ENCODE results near the gene FPR3. TPM values are rescaled to one million over a fixed set of nuclear protein-coding genes. Genes with fewer than 3 reads are reported as not detected.

FPR3 gene
- total and polyA plus RNA-seq, 9 of the 15 experiments (the other 6 are each of a cell fraction or from before 2014, with no cell fraction given) = 0.08 to 0.51 (median 0.22) TPM; not detected in 1

DNA sequence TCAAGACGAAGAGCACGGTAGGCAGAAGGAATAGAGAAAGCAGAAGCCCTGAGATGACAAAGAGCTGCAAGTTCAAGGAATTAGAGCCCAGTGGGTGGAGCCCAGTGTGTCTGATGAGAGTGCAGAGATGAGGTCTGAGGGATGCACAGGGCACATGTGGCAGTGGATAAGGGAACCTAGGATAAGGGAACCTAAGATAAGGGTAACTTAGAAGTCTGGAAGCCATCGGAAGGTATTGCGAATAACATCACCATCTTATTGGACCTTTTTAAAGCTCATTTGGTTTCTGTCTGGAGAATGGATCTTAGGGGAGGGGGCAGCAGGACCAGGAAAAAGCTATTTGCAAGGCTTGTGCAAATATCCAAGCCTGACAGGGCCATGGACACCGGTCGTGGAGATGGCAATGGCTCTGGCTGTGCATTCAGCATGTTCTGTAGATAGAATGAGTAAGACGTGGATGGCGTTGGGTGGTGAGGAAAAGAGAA, 1.3 kb downstream of the FPR3 start (continued):
- TF ChIP-seq FOXJ3 (CRISPR knock-in tag; IDR thresholded peaks at IDR 0.05) = no peak
- peak; percentile 54 for TF ChIP-seq L3MBTL2 (IDR thresholded peaks at IDR 0.05)
- no peak for TF ChIP-seq KAT2B (IDR thresholded peaks at IDR 0.05; ENCODE audit: low read depth, low read length)
- TF ChIP-seq, protein P1, sequence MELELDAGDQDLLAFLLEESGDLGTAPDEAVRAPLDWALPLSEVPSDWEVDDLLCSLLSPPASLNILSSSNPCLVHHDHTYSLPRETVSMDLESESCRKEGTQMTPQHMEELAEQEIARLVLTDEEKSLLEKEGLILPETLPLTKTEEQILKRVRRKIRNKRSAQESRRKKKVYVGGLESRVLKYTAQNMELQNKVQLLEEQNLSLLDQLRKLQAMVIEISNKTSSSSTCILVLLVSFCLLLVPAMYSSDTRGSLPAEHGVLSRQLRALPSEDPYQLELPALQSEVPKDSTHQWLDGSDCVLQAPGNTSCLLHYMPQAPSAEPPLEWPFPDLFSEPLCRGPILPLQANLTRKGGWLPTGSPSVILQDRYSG (tag; conservative IDR thresholded peaks at IDR 0.05; ENCODE audit: low read depth) = no peak
- peak; percentile 69; the same call in 1 of the 2 replicates for TF ChIP-seq MECOM (CRISPR knock-in tag; IDR thresholded peaks at IDR 0.05)
- TF ChIP-seq ZNF644 (tag; IDR thresholded peaks at IDR 0.05; ENCODE audit: low read depth) = no peak
- peak; percentile 88 for TF ChIP-seq MYC (IDR thresholded peaks at IDR 0.05; ENCODE audit: low read depth, low read length)
- peak; percentile 67; the same call in 1 of the 2 replicates for TF ChIP-seq MYC (CRISPR knock-in tag; IDR thresholded peaks at IDR 0.05; ENCODE audit: borderline replicate concordance, low read depth)
- TF ChIP-seq KLF1 (tag; IDR thresholded peaks at IDR 0.05) = no peak
- no peak for TF ChIP-seq FOXA3 (CRISPR knock-in tag; conservative IDR thresholded peaks at IDR 0.05 in 1 of 2, IDR thresholded peaks at IDR 0.05 in 1 of 2)
- TF ChIP-seq, protein P2, sequence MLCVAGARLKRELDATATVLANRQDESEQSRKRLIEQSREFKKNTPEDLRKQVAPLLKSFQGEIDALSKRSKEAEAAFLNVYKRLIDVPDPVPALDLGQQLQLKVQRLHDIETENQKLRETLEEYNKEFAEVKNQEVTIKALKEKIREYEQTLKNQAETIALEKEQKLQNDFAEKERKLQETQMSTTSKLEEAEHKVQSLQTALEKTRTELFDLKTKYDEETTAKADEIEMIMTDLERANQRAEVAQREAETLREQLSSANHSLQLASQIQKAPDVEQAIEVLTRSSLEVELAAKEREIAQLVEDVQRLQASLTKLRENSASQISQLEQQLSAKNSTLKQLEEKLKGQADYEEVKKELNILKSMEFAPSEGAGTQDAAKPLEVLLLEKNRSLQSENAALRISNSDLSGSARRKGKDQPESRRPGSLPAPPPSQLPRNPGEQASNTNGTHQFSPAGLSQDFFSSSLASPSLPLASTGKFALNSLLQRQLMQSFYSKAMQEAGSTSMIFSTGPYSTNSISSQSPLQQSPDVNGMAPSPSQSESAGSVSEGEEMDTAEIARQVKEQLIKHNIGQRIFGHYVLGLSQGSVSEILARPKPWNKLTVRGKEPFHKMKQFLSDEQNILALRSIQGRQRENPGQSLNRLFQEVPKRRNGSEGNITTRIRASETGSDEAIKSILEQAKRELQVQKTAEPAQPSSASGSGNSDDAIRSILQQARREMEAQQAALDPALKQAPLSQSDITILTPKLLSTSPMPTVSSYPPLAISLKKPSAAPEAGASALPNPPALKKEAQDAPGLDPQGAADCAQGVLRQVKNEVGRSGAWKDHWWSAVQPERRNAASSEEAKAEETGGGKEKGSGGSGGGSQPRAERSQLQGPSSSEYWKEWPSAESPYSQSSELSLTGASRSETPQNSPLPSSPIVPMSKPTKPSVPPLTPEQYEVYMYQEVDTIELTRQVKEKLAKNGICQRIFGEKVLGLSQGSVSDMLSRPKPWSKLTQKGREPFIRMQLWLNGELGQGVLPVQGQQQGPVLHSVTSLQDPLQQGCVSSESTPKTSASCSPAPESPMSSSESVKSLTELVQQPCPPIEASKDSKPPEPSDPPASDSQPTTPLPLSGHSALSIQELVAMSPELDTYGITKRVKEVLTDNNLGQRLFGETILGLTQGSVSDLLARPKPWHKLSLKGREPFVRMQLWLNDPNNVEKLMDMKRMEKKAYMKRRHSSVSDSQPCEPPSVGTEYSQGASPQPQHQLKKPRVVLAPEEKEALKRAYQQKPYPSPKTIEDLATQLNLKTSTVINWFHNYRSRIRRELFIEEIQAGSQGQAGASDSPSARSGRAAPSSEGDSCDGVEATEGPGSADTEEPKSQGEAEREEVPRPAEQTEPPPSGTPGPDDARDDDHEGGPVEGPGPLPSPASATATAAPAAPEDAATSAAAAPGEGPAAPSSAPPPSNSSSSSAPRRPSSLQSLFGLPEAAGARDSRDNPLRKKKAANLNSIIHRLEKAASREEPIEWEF (CRISPR knock-in tag; IDR thresholded peaks at IDR 0.05) = no peak
- TF ChIP-seq HDAC1 (IDR thresholded peaks at IDR 0.05) = peak in 1 of 2 experiments; percentile 87; a peak in 2 of 4 replicates
- no peak for TF ChIP-seq ZNF124 (CRISPR knock-in tag; IDR thresholded peaks at IDR 0.05)
- TF ChIP-seq, protein P3, sequence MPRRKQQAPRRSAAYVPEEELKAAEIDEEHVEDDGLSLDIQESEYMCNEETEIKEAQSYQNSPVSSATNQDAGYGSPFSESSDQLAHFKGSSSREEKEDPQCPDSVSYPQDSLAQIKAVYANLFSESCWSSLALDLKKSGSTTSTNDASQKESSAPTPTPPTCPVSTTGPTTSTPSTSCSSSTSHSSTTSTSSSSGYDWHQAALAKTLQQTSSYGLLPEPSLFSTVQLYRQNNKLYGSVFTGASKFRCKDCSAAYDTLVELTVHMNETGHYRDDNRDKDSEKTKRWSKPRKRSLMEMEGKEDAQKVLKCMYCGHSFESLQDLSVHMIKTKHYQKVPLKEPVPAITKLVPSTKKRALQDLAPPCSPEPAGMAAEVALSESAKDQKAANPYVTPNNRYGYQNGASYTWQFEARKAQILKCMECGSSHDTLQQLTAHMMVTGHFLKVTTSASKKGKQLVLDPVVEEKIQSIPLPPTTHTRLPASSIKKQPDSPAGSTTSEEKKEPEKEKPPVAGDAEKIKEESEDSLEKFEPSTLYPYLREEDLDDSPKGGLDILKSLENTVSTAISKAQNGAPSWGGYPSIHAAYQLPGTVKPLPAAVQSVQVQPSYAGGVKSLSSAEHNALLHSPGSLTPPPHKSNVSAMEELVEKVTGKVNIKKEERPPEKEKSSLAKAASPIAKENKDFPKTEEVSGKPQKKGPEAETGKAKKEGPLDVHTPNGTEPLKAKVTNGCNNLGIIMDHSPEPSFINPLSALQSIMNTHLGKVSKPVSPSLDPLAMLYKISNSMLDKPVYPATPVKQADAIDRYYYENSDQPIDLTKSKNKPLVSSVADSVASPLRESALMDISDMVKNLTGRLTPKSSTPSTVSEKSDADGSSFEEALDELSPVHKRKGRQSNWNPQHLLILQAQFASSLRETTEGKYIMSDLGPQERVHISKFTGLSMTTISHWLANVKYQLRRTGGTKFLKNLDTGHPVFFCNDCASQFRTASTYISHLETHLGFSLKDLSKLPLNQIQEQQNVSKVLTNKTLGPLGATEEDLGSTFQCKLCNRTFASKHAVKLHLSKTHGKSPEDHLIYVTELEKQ (CRISPR knock-in tag; IDR thresholded peaks at IDR 0.05) = no peak
- no peak for TF ChIP-seq COPS2 (conservative IDR thresholded peaks at IDR 0.05)
- TF ChIP-seq YY1 (IDR thresholded peaks at IDR 0.05; ENCODE audit: borderline replicate concordance in 1 of 3, control insufficient read depth in 1 of 3, extremely low read depth in 1 of 3, insufficient read depth in 3 of 3, insufficient read length in 1 of 3, insufficient replicate concordance in 2 of 3, low read depth in 1 of 3, low read length in 2 of 3) = no peak
- peak; percentile 94 for TF ChIP-seq EP300 (IDR thresholded peaks at IDR 0.05; ENCODE audit: low read length)
